ENCODE measurements around the gene ARHGAP9.

DNA sequence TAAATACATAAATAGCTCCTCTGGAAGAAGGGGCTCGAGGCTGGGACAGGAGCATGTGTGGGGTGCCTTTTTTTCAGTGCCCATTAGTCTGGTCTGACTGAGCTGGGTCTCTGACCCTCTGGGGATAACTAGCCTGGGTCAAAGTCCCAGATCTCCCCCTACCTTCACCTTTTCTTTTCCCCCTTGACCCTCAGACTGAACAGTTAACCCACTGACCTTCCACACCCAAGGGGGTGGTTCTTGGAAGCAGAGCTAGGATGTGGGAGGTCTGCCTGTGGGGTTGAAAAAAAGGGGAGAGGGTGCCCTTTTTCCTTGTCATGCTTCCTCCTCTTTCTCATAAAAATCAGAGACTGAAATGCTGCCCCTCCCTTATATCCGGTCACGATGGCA, 21.0 kb downstream of the ARHGAP9 start:
- TF ChIP-seq, protein P1, sequence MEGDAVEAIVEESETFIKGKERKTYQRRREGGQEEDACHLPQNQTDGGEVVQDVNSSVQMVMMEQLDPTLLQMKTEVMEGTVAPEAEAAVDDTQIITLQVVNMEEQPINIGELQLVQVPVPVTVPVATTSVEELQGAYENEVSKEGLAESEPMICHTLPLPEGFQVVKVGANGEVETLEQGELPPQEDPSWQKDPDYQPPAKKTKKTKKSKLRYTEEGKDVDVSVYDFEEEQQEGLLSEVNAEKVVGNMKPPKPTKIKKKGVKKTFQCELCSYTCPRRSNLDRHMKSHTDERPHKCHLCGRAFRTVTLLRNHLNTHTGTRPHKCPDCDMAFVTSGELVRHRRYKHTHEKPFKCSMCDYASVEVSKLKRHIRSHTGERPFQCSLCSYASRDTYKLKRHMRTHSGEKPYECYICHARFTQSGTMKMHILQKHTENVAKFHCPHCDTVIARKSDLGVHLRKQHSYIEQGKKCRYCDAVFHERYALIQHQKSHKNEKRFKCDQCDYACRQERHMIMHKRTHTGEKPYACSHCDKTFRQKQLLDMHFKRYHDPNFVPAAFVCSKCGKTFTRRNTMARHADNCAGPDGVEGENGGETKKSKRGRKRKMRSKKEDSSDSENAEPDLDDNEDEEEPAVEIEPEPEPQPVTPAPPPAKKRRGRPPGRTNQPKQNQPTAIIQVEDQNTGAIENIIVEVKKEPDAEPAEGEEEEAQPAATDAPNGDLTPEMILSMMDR (IDR thresholded peaks at IDR 0.05), result no peak
- no peak for TF ChIP-seq POLR2A (IDR thresholded peaks at IDR 0.05)
